ENCODE data around the gene CDK5RAP2.
"Not testable (repeated sequence)": the region's sequence is repeated elsewhere in the genome, so short reads cannot be mapped to it uniquely, and the experiment has no call there.

CDK5RAP2 gene

DNA sequence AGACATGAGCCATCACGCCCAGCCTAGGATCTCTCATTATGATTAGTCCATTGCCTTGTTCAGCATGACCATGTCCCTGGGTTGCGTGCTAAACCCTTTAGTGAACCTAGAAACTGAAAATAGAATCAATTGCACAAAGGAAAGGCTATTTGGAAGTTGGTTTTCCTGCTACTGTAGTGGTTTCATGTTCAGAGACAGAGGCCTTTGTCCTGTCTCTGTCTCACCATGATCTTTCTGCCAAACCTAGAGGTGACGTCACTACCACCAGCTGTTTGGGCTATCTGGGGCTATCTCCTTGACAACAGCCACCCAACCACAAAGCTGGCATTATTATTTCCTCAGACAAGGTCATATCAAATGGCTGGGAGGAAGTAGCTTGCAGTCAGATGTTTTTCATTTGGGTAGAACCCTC is 4.0 kb upstream of the CDK5RAP2 start:
- DNase-seq = peak; percentile 92

- peak; percentile 32 for DNase-seq
Measured at GRCh38 chr9:120579139-120580050, 572 bp downstream of the CDK5RAP2 start.

GRCh38 chr9:120574473-120574872 is 5.5 kb downstream of the CDK5RAP2 start:
- no peak for DNase-seq

DNA sequence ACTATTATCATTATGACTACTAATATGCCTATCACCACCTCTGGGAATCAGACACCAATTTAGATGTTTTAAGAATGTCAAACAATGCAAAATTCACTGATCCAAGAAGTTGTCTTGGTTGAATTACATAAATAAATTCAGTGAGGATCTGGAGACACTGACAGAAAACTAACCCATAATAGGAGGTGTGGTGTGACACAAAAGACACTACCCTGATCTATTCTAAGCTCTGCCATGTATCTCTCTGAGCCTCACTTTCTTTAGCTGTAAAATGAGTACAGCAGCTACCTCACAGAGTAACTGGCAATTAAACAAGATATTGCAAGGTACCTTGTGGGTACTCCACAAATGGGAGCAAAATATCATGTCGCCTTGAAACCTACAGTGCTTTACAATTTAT is 7.5 kb downstream of the CDK5RAP2 start:
- DNase-seq = no peak

- no peak for DNase-seq
Measured at GRCh38 chr9:120571443-120572257, 8.3 kb downstream of the CDK5RAP2 start.

DNA sequence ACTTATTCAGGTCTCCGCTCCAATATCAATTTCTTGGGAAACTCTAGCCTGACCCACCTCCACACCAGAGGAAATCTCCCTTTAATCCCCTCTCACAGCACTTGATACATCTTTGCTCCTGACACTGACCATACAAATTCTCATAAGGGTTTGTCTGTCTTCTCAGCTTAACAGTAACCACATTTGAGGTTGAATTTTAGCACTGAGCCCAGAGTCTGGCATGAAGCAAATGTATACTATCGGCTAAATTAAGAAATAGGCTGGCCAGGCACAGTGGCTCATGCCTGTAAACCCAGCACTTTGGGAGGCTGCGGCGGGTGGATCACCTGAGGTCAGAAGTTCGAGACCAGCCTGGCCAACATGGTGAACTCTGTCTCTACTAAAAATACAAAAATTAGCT is 9.7 kb downstream of the CDK5RAP2 start:
- DNase-seq = no peak

- DNase-seq = no peak
Measured at GRCh38 chr9:120569556-120569955, 10.4 kb downstream of the CDK5RAP2 start.

- no peak for DNase-seq
Measured at GRCh38 chr9:120568816-120569215, 11.2 kb downstream of the CDK5RAP2 start.

DNA sequence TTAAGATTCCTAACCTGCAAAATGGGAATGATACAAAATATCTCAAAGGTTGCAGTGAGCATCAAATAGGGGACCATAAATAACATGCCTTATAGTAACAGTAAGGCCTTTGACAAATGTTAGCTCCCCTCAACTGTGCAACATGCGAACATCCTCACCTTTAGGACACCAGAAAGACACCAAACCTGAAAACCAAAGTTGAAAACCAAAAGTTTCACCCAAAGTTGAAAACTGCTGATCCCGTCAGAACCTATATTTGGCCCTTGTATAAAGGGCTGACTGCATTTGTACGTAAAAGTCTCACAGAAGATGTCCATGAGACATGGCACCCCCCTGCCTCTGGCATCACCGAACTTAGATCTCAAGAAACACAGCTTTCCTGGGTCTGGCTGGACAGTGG is 12.1 kb downstream of the CDK5RAP2 start:
- no peak for DNase-seq

DNA sequence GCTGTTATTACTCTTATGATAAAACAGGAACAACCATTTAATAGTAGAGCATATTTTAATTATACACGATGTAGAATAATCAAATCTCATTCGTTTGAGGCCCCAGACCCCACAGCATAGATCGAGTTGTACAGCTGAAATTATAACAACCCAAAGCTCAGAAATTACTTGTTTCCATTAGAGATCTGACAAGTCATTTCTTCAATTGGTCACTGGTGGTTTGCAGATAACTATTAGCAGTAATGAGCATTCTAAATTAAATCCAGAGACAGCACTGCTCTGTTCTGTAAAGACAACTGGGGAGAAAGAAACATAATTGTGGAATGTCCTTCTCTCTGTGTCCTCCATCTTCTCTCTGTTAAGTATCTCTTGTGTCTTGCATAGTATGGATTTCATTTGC is 12.9 kb downstream of the CDK5RAP2 start:
- DNase-seq = no peak

DNA sequence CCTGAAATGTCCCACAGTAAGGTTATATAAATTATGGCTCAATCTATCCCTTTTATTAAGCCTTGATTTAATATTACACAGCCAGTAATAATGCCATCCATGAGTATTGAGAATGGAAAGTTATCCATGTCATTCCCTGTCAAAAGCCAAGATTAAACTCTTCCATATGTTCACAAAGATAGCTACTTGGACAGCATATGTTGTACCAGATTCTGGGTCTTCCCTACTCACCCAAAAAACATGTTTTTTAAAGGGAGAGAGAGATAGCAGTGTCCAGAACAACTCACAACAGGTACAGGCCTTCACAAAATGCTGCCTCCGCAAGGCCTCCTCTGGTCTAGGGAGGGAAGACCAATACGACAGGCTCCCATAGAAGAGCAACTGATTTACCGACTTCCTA is 15.4 kb downstream of the CDK5RAP2 start:
- no peak for DNase-seq

DNA sequence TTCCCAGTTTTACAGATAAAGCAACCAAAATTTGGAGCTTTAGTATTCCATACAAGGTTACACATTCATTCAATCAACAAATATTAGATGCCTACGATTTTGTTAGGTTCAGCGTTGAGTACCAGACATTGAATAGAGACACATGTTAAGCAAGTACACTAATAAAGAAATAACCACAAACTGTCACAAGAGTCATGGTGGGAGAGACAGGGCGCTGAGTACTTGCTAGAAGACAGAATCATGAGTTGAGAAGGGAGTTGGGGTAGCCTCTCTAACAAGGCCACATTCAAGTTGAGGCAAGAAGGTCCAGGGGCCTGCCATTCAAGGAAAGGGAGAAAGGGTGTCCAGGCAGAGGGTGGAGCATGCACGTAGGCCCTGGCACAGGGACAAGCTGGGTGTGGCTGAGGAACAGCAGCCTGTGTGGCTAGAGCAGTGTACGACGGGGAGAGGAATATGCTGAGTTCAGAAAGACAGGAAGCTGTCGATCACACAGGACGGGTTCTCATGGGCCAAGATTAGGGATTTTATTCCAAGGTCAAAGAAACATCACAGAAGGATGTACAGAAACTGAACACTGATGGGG is 17.0 kb downstream of the CDK5RAP2 start:
- DNase-seq = no peak

DNA sequence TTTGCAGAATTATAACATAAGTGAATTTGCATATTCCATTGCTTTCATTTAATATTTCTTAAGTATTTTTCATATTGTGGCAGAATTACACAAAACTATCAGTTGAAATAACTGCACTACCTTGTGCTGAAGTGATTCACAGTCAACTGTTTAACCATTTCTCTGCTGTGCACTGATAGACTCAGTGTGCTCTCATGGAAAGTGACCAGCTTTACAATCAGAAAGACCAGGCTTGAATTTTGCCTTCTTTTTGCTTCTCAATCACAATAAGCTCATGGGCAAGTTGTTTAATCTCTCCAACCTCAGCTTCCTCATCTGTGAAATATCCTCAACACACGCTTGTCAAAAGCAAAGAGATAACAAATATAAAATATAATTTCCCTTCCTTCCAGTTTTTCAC is 18.3 kb downstream of the CDK5RAP2 start:
- DNase-seq = no peak

GRCh38 chr9:120559546-120559945 is 20.4 kb downstream of the CDK5RAP2 start:
- DNase-seq = no peak

DNA sequence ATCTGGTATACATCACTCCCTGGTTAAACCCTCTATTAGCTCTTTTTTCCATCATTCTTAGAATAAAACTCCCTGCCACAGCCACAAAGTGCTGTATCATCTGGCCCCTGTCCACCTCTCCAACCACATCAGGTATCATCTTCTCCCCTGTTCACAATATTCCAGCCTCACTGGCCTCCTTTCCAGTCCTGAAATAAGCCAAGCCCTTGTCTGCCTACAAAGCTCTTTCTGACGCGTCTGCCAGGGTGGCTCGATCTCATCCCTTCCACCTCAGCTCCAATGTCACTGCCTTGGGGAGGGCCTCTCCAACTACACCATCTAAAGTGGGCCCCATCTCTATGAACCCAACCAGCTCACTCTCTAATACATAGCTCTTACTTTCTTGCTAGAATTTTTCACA is 21.5 kb downstream of the CDK5RAP2 start:
- no peak for DNase-seq

DNA sequence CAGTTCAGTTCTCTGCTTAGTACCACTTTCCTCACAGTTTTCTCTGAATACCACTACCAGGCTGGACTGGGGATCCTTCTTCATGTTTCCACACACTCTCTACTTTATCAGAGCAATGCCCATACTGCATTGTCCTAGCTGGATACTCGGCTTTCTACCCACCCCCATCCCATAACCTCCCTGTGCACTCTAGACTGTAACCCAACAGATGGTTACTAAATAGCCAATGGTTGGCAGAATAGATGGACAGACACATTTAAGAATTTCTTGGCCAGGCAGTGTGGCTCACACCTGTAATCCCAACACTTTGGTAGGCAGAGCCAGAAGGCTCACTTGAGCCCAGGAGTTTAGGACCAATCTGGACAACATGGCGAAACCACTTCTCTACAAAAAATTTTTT is 22.8 kb downstream of the CDK5RAP2 start:
- no peak for DNase-seq

DNA sequence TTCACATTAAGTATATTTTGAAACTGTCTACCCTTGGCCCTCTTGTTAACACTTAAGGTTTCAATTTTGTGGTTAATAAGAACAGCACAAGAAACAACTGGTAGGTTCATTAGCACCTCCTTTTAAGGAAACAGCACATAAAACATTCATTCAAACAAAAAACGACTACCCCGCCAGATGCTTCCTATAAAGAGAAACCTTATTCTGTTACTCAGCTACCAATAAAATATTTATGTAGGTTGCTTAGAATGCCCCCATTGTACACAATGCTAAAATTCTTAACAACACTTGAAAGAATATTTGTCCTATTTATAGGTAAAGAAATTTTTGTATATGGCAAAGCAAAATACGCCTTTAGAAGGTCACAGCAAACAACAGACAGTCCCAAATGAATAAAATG is 23.2 kb downstream of the CDK5RAP2 start:
- DNase-seq = no peak

GRCh38 chr9:120555839-120556238 is 24.1 kb downstream of the CDK5RAP2 start:
- DNase-seq = no peak

DNA sequence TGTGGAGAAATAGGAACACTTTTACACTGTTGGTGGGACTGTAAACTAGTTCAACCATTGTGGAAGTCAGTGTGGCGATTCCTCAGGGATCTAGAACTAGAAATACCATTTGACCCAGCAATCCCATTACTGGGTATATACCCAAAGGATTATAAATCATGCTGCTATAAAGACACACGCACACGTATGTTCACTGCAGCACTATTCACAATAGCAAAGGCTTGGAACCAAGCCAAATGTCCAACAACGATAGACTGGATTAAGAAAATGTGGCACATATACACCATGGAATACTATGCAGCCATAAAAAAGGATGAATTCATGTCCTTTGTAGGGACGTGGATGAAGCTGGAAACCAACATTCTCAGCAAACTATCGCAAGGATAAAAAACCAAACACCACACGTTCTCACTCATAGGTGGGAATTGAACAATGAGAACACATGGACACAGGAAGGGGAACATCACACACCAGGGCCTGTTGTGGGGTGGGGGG is 27.7 kb downstream of the CDK5RAP2 start:
- DNase-seq = not testable (repeated sequence)

GRCh38 chr9:120545701-120546550 is 34.0 kb downstream of the CDK5RAP2 start:
- no peak for DNase-seq

DNA sequence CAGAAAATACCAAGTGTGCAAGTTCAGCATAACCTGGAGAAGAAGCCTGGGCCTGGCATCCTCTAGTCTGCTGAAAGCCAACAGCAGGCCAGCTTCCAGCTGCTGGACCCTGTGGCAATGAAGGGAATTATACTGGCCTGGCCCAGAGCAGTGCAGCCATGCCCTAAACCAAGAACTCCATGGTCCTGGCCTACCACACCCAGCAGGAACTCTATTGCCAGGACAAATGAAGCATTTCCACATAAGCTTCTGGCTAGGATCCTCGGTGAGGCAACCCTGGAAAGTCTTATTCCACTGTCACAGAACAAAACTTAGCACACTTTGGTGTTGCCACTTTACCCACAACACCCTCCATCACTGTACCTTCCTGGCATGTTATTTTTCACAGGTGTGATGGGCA is 35.5 kb downstream of the CDK5RAP2 start:
- DNase-seq = no peak

DNA sequence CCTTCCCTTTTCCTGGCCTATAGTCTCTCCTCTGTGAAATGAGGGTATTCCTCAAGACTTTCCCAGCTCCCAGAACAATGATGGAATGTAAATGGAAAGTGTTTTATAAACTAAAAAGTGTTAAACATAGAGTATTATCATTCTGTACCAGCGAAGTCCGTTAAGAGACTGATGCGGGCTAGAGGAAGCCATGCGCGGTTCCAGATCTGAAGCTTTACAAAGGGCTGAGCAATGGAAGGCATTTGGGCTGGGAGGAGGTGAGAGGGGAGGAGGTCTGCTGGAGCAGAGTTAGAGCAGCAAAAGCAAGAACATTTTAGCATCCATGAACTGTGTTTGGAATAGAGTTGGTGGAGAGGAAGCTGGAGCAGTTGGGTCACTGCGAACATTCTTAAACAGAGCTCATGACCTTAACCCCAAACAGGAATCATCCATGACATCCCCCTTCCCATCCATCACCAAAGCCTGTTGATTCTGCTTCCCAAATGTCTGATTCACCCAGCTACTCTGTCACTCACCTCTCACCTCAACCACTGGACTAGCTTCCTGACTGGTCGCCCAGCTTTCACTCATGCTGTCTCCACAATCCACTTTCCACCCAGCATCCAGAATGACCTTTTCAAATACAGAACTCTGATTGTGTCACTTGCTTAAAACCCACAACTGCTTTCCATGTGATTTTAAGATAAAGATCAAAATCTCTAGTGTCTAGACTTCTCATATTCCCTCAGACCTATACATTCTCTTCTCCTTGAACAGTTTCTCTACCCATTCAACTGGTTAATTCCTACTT is 37.1 kb downstream of the CDK5RAP2 start:
- DNase-seq = no peak

All from RPMI8226 (cell line).